Endothelial cell of hepatic sinusoid (primary cell): ENCODE results near the gene PPP6C.
"Not testable (repeated sequence)": the region's sequence is repeated elsewhere in the genome, so short reads cannot be mapped to it uniquely, and the experiment has no call there.

ENCODE experiments used
- in situ Hi-C: cut with HindIII; loops from 2 replicates; pipeline ENCODE4 v1.10.0; 2017; ENCODE audit warnings: low sequenced_read_pairs

Gene PPP6C

DNA sequence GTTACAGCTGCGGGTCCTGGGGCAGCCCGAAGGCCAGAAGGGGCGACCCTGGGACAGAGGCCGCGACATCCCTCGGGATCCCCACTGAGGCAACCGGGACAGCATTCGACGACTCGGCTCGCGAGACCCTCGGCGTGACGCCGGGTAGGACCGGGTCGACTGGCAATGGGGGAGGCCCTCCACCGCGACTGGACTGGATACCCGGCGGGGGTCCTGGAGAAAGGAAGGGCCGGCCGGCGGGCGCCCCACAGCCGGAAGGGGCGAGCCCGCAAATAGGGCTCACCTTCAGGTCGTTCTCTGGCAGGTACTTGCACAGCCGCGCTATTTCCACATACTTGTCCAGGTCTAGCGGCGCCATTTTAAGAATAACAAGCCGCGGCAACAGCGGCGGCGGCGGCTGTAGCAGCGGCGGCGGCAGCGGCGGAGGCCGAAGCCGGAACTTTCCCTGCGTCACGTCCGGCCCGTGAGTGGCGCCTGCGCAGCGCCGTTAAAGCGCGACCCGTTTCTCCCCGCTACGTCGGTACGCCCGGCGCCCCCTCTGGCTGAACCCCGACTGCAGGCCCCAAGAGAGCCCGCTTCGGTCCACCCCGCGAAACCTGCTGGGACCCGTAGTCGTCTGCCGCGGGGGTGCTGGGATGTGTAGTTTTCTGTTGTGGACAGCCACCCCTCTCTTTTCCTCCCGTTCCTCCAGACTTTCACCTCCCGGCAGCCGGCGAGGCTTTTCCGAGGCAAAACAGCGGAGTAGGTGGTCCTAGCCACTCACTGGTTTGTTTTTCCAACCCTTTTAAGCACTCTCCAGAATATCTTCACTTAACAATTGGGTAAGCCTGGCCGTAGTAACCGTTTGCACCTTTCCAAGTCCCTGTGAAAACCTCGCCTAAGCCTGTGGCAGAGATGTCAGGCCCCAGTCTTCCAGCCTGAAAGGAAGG is at the start of gene PPP6C:
PPP6C (minus strand) TSS at position 443 of the 929 bp plus-strand sequence; CDS start at position 358, 85 bp downstream.
- in situ Hi-C loops: no loop called here

DNA sequence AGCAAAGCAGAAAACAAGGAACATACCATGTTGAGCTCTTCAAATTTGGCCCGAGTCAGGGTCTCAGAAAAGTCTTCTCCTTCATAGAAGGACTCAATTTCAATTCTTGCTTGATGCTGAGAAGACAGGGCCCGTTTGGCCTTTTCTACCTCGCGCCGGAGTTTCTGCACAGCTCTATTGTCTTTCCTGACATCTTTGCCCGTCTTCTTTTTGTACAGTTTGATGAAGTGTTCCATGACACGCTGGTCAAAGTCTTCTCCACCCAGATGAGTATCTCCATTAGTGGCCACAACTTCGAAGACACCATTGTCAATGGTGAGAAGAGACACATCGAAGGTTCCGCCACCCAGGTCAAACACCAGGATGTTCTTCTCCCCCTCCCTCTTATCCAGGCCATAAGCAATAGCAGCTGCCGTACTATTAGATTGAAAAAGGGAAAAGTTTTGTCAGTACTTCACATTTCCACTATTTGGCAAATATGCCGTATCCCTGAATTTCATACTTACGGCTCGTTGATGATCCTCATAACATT is 49.4 kb upstream of the PPP6C start:
- in situ Hi-C loops: no loop called here

DNA sequence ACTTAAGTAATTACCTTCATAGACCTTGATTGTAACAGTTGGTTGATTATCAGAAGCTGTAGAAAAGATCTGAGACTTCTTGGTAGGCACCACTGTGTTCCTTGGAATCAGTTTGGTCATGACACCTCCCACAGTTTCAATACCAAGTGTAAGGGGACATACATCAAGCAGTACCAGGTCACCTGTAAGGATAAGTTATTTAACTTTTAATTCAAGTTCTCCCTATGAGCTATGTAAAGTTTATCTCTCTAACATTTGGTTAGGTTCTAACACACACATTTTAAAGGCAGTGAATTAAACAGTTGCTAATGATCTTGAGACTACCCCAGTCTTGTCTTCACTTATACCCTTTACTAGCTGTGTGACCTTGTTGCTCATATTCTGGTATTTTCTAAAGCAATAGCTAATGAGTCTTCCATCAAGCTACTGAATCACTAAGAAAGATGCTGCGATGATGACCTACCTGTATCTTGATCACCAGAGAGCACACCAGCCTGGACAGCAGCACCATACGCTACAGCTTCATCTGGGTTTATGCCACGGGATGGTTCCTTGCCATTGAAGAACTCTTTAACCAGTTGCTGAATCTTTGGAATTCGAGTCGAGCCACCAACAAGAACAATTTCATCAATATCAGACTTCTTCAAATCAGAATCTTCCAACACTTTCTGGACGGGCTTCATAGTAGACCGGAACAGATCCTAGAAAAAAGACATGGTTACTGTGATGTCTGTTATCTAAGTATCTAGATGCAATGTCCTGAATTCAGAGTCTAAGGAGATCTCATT is 48.7 kb upstream of the PPP6C start:
- in situ Hi-C loops: no loop called here

DNA sequence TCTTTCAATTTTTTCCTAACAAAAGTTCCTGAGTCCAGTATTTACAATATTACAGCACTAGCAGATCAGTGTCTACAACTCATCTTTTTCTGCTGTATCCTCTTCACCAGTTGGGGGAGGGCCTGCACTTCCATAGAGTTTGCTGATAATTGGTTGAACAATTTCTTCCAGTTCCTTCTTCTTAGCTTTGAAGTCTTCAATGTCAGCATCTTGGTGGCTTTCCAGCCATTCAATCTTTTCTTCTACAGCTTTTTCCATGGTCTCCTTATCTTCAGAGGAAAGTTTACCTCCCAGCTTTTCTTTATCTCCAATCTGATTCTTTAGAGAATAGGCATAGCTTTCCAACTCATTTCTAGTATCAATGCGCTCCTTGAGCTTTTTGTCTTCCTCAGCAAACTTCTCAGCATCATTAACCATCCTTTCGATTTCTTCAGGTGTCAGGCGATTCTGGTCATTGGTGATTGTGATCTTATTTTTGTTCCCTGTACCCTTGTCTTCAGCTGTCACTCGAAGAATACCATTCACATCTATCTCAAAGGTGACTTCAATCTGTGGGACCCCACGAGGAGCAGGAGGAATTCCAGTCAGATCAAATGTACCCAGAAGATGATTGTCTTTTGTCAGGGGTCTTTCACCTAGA is 47.0 kb upstream of the PPP6C start:
- in situ Hi-C loops: not testable (repeated sequence)

DNA sequence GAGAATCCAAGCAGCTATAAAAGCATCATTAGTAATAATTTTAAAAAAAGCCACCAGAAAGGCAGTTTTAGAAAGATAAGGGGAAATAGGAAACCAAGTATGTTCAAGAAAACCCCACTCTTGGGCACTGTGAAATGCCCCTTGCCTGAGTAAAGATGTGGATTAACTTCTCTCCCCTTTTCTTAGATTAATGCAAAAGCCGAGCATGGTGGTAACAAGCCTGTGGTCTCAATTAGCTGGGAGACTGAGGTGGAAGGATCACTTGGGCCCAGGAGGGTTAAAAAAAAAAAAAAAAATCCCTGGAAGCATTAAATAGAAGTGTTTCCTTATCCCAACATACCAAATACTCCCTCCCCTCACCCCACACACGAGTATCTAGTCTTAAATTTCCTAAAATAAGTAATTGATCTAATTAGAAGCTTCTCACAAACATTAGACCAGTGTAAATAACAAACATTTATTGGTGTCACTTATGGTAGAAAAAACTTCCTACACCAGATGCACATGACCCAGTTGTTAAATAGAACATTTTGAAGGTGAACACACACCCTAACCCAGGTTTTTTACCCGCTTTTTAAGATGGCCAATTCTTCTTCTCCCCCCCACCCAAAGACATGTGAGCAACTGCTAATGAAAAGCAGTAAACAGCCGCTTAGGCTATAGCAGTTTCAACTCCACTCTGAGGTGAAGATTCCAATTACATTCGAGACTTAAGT is 46.4 kb upstream of the PPP6C start:
- in situ Hi-C loops: no loop called here

DNA sequence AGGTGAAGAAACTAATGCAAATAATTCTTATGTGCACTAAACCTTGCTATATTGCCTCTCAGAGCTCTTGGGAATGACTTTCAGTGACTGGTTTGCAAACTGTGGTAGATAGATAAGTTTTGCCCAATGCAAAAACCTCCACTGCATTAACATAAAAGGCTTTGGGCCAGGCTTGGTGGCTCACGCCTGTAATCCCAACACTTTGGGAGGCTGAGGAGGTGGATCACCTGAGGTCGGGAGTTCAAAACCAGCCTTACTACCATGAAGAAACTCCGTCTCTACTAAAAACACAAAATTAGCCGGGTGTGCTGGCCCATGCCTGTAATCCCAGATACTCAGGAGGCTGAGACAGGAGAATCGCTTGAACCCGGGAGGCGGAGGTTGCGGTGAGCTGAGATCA is 44.5 kb upstream of the PPP6C start:
- in situ Hi-C loops: not testable (repeated sequence)

DNA sequence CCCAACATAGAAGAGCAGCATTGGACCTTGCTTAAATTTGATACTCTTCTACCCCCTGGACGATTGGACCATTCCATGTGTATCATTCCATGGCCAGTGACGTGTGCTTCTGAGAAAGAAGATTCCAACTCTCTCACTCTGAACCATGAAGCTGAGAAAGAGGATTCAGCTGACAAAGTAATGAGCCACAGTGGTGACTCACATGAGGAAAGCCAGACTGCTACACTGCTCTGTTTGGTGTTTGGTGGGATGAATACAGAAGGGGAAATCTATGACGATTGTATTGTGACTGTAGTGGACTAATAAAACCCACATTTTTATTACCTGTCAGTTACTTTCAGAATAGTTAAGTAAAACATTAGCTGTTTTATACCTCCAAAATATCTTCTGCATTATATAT is 44.1 kb upstream of the PPP6C start:
- in situ Hi-C loops: no loop called here

DNA sequence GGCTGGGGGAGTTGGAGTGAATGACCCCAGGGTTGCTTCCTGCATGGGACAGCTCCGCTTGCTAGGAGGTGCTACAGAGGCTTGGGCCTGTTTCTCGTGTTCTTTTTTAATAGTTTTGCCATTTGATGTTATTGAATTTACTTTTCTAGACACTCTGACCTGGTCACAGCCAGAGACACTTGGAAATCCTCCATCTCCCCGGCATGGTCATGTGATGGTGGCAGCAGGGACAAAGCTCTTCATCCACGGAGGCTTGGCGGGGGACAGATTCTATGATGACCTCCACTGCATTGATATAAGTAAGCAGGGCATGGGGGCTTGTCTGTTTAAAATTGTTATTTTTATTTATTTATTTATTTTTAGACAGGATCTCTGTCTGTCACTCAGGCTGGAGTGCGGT is 38.2 kb upstream of the PPP6C start:
- in situ Hi-C loops: no loop called here

DNA sequence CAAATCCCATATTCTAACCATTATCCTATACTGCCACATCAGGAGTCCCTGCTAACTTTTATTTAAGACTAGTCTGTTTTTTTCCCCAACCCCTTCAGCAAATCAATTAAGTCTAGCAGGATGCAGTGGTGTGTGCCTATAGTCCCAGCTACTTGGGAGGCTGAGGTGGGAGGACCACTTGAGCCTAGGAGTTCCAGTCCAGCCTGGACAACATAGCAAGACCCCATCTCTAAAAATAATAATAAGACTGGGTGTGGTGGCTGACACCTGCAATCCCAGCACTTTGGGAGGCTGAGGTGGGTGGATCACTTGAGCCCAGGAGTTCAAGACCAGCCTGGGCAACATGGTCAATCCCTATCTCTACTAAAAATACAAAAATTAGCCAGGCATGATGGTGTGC is 35.3 kb upstream of the PPP6C start:
- in situ Hi-C loops: not testable (repeated sequence)

DNA sequence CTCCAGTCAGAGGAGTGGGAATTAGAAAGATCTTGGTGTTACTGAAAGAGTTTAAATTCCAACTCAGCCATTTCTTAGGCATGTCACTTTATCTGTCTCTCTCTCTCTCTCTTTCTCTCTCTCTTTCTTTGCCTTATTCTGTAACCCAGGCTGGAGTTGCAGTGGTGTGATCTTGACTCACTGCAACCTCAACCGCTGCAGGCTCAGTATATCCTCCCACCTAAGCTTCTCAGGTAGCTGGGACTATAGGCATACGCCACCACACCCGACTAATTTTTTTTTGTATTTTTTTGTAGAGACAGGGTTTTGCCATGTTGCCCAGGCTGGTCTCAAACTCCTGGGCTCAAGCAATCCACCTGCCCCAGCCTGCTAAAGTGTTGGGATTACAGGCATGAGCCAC is 29.0 kb upstream of the PPP6C start:
- in situ Hi-C loops: no loop called here

DNA sequence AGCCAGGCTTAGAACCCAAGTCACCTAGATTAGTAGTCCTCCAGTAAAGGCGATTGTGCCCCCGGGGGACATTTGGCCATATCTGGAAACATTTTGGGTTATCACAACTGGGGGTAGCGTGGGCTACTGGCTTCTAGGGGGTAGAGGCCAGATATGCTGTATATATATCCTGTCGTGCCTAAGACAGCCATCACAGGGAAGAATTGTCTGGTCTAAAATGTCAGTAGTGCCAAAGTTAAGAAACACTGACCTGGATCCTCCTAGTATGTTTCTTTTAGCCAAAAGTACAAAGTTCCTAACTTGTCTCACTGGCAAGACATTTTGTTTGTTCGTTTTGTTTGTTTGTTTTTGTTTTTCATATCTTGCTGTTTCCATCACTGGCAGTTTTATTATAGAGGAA is 24.6 kb upstream of the PPP6C start:
- in situ Hi-C loops: no loop called here

DNA sequence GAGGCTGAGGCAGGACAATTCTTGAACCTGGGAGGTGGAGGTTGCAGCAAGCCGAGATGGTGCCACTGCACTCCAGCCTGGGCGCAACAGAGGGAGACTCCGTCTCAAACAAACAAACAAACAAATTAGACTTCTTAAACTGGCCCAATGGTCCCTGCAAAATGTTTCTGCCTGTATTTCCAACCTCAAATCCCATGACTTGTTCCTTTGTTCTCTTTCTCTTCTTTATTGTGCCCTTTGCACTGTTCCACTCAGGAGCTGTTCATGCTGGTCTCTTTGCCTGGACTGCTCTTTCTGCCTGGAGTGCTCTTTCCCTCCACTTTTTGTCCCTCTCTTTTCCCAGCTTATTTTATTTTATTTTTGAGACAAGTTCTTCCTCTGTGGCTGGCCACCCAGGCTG is 14.9 kb upstream of the PPP6C start:
- in situ Hi-C loops: no loop called here

DNA sequence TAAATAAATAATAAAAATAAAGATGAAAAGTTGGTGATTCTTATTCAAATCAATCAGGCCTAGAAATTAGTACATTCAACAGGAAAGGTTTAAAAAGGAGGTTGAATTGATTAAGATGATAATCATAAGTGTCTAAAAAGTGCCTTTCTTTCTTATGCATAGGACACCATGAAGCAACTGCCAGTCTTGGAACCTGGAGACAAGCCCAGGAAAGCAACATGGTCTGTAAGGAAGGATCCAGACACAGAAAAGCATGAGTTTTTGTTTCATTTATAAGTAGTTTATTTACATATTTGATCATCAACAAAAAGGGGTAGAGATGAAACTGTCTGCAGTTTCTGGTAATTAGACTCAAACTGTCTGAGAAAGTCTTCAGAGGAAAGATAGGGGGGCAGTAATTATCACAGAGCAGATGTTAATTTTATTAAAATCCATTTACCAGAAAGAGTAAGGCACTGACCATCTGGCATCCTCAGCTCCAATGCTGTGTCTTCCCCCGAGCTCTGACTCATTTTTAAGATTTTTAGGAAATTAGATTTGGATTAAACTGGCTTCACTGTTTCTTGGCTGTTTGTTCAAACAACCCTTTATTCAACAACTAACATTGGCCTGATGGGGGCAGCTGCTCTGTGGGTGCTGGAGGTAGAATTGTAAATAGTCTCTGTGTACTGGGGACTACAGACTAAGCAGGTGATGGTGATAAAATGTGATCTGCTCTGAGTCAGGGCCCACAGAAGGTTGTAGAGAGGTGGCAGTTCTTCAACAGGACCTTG is 13.4 kb upstream of the PPP6C start:
- in situ Hi-C loops: no loop called here

DNA sequence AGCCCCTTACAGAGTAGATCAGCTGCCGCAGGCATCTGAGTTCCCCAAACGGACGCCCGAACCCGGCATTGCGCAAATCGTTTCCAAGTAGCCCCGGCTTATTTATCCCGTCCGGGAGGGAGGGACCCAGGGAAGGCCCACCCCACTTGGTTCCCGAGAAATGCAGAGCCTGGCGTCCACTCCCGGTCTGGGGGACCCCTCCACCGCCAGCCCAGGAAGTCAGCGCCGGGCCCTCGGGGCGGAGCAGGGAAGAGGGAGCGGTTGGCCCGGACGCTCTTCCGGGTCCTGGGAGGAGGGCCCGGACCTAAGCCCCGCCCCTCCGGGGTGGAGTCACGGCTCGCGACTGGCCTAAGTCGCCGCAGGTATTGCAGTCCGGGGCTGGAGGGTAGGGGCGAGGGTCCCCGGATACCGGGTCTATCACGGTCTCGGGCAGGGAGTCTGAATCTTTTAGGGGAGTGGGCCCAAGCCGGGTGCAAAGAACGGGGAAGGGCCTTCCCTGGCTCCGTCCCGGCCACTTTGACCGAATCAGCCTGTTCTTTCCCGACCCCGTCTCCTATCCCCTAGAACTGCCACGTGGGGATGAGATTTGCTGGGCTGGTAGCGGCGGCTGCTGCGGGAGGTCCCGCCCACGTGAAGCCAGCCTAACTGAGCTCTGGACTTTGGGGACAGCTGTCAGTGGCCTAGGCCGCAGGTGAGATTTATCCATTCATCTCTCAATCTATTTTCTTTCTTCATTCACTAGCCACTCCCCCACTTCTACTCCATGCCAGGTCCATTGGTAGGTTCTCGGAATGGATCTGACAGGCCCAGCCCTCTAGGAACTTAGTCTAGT is 10.8 kb upstream of the PPP6C start, which contains the start of gene RABEPK:
RABEPK (plus strand) TSS at position 327 of the 832 bp plus-strand sequence. CDS start 2,472 bp downstream, outside the sequence.
- in situ Hi-C loops: no loop called here

DNA sequence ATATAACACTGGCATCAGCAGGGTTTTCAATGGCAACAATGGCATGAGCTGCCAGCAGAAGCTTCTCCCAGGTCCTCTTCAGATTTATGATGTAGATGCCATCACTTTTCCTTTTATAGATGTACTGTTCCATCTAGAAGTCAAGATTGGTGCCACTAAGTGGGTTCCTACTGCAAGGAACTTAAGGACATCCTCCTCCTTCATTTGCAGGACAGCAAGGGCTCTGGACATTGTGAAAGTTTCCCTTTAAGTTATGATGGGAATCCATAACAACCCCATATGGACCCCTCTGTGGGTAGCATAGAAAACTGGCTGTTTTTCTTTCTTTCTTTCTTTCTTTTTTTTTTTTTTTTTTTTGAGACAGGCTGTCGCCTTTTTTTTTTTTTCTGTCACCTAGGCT is 6.0 kb upstream of the PPP6C start:
- in situ Hi-C loops: not testable (repeated sequence)

DNA sequence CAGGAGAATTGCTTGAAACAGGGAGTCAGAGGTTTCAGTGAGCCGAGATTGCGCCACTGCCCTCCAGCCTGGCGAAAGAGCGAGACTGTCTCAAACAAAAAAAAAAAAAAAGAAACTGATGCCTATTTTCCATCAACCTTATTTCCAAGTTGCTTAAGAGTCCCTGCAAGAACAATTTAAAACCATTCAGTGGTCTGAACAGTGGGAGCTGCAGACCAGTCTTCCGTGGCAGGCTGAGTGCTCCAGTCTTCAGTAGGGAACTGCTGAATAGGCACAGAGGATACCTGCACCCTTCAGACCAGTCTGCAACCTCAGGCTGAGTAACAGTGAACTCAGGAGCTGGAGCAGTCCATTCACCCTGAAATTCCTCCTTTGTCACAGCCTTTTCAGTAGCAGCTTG is 4.9 kb upstream of the PPP6C start:
- in situ Hi-C loops: not testable (repeated sequence)

DNA sequence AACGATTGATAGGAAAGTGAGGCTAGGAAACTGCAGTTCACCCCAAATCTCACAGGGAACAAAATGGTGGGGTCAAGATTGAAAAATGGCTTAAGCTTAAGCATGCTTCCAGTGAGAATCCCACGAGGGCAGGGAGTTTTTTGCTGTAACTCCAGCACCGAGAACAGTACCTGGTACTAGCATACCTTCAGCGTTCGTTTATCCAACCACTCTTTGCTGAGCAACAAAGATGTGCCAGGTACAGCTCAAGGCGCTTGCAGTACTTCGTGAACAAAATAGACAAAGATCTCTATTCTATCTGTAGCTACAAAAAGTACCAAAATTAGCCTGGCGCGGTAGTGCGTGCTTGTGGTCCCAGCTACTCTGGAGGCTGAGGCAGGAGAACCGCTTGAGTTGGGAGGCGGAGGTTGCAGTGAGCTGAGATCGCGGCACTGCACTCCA is 778 bp upstream of the PPP6C start:
- in situ Hi-C loops: no loop called here

DNA sequence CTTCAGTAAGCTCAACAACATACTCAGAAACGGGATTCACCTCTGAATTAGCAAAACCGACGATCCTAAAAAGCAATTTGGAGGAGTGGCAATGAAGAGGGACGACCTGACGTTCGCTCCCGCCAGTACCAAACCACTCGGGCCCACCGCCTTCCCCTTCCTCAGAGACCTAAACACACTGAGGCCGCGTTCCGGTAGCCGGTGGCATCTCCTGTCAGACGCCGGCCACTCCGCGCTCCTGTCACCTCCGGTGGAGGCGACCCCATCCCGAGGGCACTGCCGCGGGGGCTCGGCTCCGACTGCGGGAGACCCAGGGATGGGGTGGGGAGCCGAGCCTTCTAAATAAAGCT is 617 bp downstream of the PPP6C start:
- in situ Hi-C loops: no loop called here

DNA sequence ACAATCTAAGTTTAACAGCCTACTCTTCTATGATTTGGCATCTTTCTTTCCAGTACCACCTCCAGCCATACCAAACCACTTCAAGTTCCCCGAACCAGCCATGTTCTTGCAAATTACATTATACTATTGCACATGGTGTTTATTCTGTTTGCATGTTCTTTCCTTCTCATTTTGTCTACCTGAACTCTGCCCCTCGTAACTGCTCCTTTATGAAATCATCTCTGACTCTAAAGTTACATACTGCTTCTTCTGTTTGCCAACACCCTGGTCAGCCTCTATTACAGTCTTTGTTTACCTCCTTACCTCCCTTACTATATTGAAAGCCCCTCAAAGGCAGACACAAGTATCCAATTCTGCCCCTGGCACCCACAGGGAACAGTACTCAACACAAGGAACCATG is 6.0 kb downstream of the PPP6C start:
- in situ Hi-C loops: no loop called here
